ENCODE data around the gene CDKN1A.

Gene CDKN1A

DNA sequence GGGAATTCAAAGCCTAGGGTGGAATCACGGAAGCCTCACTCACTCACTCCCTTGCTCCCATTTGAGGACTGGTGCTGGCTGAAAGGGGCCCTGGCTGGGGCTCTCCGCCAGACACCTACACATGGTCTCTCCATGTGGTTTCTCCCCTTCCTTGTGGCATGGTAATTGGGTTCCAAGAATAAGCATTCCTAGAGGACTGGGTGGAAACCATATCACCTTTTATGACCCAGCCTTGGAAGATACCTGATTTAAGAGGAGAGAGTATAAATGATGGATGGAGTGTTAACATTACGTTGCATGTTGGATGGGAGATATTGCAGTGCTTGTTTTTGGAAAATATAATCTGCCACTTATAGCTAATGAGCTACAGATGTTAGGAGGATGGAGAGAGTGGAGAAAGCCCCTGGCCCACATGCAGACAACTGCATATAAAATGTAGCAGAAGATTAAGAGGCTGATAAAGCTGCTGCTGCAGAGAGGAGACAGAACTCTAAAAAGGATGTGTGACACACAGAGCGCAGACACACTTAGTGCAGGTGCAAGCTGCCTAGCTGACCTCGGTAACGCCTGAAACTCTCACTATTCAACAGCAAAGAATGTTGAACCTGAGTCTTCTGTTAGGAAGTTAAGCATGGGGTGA, 23.3 kb upstream of the CDKN1A start:
- in situ Hi-C loops (cut with HindIII; ENCODE audit: low sequenced_read_pairs): no loop called here

- in situ Hi-C loops (cut with HindIII; ENCODE audit: low sequenced_read_pairs): no loop called here
These were observed 22.1 kb upstream of the CDKN1A start for GRCh38 chr6:36656441-36656840.

GRCh38 chr6:36657271-36657670, 21.2 kb upstream of the CDKN1A start:
- in situ Hi-C loops (cut with HindIII; ENCODE audit: low sequenced_read_pairs): no loop called here

- in situ Hi-C loops (cut with HindIII; ENCODE audit: low sequenced_read_pairs): no loop called here
These were observed 20.5 kb upstream of the CDKN1A start for GRCh38 chr6:36657942-36658544.

GRCh38 chr6:36659271-36659670, 19.2 kb upstream of the CDKN1A start:
- in situ Hi-C loops (cut with HindIII; ENCODE audit: low sequenced_read_pairs): no loop called here

- in situ Hi-C loops (cut with HindIII; ENCODE audit: low sequenced_read_pairs): no loop called here
These were observed 17.6 kb upstream of the CDKN1A start for GRCh38 chr6:36660771-36661471.

GRCh38 chr6:36662380-36662779, 16.1 kb upstream of the CDKN1A start:
- in situ Hi-C loops (cut with HindIII; ENCODE audit: low sequenced_read_pairs): no loop called here

DNA sequence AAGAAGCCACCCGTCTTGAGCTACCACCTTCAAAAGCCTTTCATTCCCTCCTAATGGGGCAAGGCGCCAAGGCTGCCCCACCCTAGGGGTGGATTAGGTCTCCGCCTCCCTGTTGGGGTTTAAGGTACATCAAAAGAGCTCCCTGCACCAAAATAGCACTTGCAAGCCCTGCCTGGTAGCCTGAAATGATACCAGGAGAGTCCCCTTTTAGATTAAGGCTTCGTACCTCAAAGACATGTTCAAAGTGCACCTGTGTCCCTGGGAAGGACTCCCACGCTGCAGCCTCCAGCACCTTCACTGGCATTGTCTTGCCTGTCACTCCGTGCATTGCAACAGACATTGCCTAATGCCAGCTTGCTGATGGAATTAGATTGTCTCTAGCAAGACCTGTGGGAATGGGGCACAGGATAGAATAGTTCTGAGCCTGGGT, 15.7 kb upstream of the CDKN1A start:
- in situ Hi-C loops (cut with HindIII; ENCODE audit: low sequenced_read_pairs): no loop called here

- in situ Hi-C loops (cut with HindIII; ENCODE audit: low sequenced_read_pairs): no loop called here
These were observed 14.7 kb upstream of the CDKN1A start for GRCh38 chr6:36663504-36664446.

DNA sequence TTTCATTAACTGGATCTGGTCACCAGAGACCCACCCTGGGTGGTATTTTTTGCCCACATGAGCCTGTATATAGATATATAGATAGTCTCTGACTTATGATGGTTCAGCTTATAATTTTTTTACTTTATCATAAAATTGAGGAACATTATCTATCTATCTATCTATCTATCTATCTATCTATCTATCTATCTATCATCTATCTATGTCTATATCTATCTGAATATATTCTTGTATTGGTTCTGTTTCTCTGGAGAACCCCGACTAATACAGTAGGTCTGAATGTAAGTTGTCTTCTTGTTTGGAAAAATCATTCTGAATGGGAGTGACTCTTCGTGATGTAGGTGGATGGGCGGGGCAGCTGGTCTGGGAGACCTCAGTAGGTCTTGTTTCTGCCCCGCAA, 13.3 kb upstream of the CDKN1A start:
- in situ Hi-C loops (cut with HindIII; ENCODE audit: low sequenced_read_pairs): no loop called here

- in situ Hi-C loops (cut with HindIII; ENCODE audit: low sequenced_read_pairs): no loop called here
These were observed 12.2 kb upstream of the CDKN1A start for GRCh38 chr6:36666287-36666686.

- in situ Hi-C loops (cut with HindIII; ENCODE audit: low sequenced_read_pairs): no loop called here
These were observed 11.5 kb upstream of the CDKN1A start for GRCh38 chr6:36666826-36667591.

DNA sequence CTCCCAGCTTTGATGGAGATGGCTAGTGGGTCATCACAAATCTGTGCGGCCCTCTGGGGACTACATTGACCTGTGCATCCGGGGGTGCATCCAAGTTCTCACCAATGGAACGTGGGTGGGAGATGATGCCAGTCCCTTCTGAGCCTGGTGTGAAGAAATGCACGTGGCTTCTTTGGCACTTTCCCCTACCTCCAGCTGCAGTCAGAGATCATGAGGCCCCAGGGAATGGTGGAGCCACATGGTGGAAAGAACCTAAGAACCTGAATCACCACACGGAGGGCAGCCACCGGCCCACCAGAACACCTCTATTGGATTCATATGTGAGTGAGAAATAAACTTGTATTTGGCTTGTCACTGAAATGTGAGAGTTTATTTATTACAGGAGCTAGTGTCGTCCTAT, 9.9 kb upstream of the CDKN1A start:
- in situ Hi-C loops (cut with HindIII; ENCODE audit: low sequenced_read_pairs): no loop called here

- in situ Hi-C loops (cut with HindIII; ENCODE audit: low sequenced_read_pairs): no loop called here
These were observed 9.5 kb upstream of the CDKN1A start for GRCh38 chr6:36669002-36669401.

DNA sequence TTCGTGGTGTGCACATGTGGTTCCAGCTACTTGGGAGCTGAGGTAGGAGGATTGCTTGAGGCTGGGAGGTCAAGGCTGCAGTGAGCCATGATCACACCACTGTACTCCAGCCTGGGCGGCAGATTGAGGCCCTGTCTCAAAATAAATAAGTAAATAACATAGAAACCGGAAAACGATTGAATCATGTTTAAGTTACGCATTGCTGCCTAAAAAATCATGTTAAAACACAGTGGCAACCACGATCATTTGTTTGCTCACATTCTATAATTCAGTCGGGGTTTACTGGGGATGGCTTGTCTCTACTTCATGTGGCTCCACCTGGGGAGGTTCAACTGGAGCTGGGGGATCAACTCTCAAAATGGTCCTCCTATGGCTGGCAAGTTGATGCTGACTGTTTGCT, 8.2 kb upstream of the CDKN1A start:
- in situ Hi-C loops (cut with HindIII; ENCODE audit: low sequenced_read_pairs): loop anchor here (5.0 kb wide), 2 partner anchors 48 to 87 kb away; no protein-coding TSS in a partner anchor

- in situ Hi-C loops (cut with HindIII; ENCODE audit: low sequenced_read_pairs): loop anchor here (5.0 kb wide), 2 partner anchors 50 to 85 kb away; no protein-coding TSS in a partner anchor
These were observed 6.7 kb upstream of the CDKN1A start for GRCh38 chr6:36671687-36672375.

GRCh38 chr6:36673882-36674281, 4.6 kb upstream of the CDKN1A start:
- in situ Hi-C loops (cut with HindIII; ENCODE audit: low sequenced_read_pairs): loop anchor here (5.0 kb wide), 2 partner anchors 52 to 83 kb away; no protein-coding TSS in a partner anchor

- in situ Hi-C loops (cut with HindIII; ENCODE audit: low sequenced_read_pairs): loop anchor here (5.0 kb wide), 2 partner anchors 53 to 82 kb away; no protein-coding TSS in a partner anchor
These were observed 3.6 kb upstream of the CDKN1A start for GRCh38 chr6:36674942-36675341.
